HG03095 (cell line): ENCODE measurements around the gene NUP210.

Source experiments
- ATAC-seq: cut with Tn5 transposase; IDR thresholded peaks from one replicate; pipeline ENCODE4 v1.9.1; 2021; ENCODE audit warnings: moderate library complexity; ENCODE audit not compliant: unreplicated experiment

Gene NUP210

DNA sequence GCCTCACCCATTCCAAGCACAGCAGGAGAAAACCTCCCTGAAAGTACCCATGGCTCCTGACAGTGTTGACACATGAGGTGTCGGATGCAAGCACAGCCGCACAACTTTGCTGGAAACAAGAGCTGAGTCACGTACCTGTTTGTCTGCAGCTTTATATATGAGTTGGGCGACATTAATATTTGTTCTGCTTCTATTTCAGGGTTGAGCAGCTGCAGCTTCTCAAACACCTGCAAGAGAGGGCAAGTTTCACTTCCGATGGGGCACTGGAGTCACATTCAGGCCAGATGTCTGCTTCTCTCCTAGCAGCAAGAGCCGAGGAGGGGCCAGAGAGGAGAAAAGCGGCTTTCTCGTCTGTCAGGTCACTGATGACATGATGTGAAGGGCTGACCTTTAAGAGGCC lies 88.0 kb downstream of the NUP210 start:
- peak; percentile 92 for ATAC-seq

DNA sequence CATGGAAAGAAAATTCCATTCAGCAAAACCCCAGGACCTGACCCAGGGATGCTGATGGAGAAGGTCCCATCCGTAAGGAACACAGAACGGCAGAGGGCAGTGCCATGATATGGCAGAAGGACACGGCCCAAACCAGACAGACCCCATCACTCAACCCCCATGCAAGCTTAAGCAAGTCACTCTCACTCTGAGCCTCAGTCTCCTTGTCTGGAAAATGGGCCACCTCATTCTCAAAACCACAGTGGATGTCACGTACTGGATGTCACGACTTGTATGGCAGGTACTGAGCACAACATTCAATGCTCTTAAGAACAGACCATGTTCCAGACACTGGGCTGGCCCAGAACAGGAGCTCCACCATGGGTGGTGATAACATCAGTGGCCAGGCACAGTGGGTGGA lies 90.4 kb downstream of the NUP210 start:
- no peak for ATAC-seq

DNA sequence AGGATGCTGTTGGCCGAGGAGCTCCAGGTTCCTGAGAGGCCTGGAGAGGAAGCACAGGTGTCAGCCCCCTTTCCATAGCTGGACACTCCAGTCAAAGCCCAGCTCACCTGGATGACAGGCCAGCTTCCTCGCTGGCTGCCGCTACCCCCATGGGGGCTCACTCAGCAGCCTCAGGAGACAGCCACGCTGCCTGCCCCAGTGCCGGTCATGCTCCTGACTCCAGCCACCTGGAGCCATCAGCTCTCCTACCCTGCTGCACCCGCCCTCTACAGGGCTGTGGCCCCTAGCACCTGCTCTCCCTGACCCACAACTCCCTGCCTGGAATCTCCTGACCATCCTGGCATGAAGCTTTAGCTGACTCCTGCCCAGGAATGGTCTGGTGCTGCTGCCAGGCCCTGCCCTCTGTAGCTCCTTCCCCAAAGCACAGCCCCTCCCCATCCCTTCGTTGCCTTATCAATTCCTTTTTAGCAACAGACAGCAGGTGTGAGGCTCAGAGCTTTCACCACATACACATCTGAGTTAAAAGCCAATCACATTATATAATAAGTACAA lies 94.2 kb downstream of the NUP210 start:
- no peak for ATAC-seq

DNA sequence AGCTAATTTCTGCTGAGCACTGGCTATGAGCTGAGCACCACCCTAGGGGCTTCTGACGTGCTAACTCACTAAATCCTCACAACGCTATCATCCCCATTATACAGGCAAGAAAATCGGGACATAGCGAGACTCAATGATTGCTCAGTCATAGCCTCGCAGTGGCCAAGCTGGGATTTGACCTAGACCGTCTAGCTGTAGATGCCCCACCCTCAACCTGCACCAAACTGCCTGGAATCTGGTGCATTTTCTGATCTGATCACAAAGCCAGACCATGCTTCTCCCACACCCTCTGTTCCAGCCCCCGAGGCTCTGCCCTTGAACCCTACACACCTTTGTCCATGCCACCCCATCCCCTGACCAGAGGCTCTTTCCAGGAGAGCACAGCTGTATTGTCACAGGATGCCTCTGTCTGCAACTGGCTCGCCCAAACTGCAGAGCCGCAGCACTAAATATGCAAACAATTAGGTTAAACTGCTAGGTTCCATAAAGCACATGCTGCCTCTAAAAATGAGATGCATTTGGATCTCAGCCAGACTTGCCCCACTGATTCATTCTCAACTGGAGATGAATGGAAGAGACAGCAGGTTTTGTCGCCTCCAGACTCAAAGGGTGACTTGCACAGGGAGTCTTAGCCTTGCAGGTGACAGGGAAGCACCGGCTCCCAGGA lies 95.2 kb downstream of the NUP210 start:
- no peak for ATAC-seq

DNA sequence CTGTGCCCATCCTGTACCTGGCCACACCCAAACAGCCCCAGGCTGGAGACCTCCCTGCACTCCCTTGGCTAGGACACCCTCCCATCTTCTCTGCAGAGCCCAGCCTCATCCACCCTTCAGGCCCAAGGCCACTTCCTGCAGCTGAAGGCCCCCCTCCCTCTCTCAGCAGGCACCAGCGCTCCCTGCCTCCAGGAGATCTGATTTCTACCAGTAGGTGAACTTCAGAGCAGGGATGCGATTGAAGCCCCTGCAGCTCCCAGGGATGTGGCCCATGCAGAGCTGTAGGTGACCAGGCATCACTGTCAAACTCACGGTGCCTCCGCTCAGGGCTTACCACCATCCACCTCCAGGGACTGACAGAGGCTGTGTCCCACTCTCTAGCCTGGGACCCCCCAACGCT lies 96.3 kb downstream of the NUP210 start:
- ATAC-seq: no peak

DNA sequence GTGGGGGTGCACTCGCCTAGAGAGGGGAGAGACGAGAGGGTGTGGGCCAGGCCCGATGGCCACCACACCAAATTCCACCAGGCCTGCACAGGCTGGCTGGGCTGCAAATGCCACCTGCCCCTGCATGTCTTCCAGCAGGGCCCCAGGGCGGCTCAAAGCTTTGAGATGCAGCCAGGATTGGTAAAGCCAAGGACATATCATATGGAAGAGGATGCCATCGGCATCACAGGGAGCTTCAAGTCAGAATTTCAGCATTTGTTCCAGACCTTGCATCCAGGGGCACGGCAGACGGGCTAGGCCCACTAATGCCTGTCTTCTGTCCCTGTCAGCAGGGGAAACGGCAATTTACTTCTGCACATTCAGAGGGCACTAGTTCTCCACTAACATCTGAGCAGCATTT lies 97.8 kb downstream of the NUP210 start:
- no peak for ATAC-seq

DNA sequence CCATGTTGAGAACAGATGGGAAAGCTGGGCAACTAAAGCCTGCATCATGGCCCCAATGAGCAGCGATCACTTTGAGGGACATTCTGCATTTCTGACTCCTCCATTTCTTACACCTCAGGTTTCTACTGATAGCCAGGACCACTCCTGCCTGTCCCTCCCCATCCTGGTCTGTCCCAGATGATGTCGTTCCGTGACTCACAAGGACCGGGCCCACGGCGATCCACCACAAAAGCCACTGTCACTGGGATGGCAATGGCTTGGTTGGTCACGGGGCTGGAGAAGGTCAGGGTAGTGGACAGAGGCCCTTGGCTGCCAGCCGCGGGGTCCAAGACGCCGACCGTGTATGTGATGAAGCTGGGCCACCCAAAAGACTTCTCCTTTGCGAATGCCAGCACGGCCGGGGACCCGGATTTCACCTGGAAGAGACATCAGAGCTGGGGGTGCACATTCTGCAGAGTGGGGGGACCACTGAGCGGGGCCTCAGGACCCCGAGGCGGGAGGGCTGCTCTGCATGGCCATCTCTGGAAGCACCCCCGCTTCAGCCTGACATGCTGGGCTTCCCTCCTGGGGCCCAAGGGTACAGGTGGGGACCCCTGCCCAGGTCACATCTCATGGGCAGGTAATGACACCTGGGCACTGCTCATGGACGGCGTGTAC lies 100.4 kb downstream of the NUP210 start:
- ATAC-seq: no peak

DNA sequence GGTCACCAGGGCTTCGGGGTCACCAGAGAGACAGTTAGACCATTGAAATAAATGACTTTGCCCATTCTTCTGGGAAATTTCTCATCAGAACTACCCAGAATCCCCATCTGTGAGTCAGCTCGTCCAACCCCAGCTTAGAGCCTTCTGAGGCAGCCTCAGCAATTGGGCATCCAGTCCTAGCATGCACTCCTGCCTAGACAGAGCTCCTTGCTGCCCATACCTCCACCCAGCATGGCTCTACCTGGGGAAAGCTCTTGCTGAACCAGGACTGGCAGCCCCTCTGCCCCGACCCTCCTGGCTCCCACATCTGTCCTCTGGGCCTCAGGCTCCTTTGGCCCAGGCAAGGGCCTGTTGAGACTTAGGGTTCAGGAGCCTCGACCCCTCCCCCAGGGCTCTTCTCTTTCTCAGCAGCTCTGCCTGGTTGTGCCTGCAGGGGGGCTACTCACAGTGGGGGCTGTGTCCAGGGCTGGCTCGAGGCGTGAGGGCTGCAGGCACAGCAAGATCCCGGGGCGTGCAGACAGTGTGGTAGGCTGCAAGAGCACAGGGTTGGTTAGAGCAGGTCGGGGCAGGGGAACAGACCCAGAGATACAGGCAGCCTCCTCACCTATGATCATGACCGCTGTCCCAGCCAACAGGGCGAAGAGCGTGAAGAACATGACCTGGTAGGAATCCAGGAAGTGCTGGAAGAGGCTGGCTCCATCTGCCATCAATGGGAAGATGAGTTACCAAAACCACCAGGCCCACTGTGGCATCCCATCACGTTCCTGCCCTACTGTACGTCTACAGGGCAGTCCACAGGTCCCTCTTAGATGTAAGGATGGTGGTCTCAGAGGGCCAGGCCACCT lies 101.3 kb downstream of the NUP210 start:
- no peak for ATAC-seq

DNA sequence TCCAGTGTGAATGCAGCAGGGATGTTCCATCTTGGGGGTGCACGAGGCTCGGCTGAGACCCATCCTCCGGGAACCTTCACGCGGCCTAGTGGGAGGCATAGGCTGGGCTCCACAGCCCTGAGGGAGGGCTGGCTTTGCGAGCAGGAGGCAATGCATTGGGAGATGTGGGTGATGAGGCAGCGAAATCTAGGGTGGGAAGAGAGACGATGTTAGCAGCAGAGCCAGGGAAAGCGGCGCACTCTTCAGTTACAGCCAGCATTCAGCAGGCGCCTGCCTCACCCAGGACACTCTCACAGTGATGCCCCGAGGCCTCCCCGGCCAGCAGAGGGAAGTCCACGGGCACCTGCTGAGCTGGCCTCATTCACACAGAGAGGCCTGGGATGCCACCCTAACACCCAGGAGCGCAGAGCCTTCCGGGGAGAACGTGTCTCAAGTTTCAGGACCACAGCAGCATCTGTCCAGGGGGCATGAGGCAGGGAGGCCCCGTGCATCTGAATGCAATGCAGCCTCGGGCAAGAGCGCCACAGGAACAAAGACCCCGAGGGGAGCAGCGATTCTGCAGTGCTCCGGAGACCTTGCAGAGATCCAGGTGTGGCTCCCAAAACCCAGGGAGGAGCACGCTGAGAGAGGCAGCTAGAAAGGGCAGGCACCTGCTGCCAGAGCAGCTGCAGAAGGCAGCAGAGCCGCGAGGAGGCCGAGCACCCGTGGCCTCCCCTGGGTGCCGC lies 102.4 kb downstream of the NUP210 start:
- ATAC-seq: no peak

DNA sequence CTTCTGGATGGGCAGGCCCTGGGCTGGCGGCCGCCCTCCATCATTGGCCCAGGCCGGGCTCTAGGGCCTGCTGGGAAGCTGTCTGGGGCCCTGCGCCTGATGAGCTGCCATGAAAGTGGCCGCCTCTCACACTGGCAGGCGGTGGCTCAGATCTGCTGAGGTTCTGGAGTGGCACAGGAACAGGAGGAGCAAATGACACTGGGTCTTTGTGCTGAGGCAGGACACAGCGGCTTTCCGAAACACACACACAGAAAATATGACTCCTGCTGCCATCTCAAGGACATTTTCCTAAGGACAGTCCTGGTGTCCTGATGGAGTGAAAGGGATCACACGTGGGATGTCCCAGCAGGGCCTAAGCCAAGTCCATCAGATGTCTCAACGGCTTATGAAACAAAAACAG lies 103.5 kb downstream of the NUP210 start:
- ATAC-seq: no peak

DNA sequence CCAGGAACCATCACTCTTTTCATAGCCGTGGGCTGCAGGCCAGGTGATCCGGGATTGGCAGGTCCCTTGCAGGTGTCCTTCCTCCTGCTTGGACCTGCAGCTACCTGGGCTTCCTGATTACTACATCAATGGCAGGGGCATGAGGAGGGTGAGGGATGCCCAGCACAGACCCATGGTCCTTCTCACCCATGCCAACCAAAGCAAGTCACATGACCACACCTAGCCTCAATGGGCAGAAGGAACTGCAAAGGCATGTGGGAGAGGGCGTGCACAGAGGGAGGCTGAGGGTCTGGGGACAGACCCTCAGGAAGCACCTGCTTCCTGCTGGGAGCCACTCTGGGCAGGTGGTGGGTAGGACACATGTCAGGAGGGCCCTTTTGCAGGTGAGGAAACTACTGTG lies 105.2 kb downstream of the NUP210 start:
- no peak for ATAC-seq

DNA sequence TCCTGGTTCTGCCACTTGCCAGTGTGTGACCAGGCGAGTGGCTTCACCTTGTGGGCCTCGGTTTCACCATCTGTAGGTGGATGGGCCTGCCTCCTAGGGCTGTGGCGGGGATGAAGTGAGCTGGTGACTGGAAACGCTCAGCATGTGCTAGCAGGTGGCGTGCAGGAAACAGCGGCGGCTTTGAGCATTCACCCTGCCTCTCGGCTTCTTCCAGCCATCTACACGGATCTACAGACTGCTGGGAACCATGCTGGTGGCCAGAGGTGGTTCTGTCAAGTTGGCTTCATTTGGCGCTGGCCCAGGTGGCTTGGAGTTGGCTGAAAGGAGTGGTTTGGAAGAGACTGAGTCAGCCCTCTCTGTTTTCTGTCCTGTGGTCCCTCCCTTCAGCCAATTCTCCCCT lies 106.3 kb downstream of the NUP210 start:
- ATAC-seq: no peak

DNA sequence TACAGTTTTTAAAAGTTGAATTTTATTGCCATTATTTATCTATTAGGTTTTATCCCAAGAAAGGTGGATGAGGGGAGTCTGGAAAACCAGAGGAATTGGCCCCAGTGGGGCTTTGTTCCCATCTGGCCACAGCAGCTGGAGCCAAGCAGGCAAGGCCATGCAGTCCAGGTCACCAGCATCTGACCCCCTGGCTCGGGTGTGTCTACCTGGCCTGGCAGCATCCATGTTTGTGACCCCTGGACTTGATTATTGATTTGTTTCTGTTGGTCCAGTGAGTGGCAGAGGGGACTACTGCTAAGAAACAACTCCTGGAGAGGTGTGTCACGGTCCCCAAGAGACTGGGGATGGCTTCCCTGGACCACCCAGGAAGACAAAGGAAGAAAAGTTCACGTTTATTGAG lies 111.1 kb downstream of the NUP210 start:
- no peak for ATAC-seq

DNA sequence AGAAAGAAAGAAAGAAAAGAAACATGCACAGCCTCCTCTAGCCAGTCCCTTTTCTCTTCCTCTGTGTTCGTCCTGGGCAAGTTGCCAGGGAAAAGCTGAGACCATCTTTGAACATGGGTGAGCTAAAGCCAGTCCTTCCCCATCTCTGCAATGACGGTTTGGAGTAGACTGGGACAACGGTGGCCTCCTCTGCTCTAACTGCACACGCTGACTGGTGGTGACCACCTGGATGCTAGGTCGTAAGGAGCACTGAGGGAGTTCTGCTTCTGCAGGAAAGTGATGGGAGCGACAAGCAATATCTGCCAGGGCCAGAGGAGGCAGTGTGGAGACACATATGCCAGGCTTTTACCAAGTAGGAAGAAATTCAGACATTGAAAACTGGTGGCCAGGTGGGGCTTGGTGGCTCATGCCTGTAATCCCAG lies 111.7 kb downstream of the NUP210 start:
- ATAC-seq: no peak

DNA sequence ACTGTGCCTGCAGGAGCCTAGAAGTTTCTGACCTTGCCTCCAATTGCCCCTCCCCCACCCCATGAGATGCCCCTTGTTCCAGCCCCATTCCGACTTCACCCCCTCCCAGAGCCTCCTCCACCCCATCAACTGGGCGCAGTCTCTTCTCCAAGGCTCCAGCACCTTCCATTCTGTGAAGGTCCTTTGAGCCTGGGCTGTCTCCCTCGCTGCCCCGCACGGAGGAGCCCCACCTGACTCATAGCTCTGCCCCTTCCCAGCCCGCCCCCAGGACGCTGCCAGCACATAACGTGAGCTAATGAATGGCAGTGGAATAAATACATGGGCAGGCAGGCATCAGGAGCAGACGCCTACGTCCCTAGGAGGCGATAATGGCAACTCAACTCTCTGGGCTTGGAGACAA lies 113.1 kb downstream of the NUP210 start:
- no peak for ATAC-seq

DNA sequence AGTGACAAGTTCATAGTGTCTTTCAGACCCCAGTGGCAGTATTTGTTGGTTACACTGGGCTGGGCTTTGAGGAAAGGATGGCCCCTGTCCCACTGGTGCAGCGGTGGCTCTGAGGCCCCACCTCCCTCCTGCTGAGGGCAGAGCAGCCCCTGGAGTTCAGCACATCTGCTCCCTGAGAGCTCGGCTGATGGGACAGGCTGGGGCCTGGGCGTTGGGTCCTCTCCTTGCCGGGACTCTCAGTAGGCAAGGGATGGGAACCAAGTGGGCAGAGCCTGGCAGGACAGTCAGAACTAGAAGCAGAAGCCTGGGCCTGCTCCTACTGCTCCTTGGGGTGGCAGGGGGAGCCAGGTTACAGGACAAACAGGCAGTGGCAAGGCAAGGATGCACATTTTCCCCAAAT lies 114.5 kb downstream of the NUP210 start:
- no peak for ATAC-seq

DNA sequence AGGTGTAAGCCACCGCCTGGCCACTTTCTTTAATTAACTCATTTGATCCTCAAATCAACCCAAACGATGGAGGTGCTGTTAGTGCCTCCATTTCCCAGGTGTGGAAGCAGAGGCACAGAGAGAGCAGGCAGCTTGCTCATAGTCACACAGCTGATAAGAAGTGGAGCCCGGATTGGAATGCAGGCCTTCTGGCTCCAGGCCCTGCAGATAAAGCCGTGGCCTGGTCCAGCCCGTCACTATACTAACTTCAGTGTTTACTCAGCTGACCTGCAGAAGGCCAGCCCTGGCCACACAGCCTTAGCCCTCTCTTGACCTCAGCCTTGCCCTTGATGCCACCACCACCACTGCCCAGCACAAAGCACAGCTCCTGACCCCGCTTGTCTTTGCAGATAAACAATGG lies 116.7 kb downstream of the NUP210 start:
- ATAC-seq: no peak

DNA sequence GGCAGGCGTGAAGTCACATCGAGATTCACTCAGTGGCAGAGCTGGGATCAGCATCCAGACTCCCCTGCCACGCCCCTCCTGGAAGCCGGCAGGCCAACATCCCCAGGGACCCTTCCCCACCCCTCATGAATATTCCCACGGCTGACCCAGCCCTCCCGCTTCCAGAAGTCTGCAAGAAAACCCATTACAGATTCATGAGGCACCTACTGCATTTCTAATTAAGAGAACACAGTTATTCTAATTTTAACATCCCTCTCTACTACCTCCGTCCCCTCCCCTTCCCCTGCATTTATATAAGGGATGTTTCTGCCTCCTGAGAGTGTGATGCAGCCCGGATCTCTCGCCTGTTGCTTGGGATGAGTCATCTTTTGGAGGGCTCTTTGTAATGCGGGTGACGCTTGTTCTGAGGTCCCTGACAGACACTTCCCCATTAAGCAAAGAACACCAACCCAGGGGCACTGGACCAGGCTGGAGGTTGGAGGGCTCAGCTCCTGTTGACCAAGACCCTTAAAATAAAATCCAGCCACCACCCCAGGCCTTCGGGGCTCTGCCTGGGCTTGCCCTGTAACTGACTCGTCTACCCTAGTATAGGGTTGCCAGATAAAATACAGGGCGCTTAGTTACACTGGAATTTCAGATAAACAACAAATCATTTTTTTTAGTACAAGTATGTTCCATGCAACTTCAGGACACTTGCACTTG lies 118.7 kb downstream of the NUP210 start:
- no peak for ATAC-seq

DNA sequence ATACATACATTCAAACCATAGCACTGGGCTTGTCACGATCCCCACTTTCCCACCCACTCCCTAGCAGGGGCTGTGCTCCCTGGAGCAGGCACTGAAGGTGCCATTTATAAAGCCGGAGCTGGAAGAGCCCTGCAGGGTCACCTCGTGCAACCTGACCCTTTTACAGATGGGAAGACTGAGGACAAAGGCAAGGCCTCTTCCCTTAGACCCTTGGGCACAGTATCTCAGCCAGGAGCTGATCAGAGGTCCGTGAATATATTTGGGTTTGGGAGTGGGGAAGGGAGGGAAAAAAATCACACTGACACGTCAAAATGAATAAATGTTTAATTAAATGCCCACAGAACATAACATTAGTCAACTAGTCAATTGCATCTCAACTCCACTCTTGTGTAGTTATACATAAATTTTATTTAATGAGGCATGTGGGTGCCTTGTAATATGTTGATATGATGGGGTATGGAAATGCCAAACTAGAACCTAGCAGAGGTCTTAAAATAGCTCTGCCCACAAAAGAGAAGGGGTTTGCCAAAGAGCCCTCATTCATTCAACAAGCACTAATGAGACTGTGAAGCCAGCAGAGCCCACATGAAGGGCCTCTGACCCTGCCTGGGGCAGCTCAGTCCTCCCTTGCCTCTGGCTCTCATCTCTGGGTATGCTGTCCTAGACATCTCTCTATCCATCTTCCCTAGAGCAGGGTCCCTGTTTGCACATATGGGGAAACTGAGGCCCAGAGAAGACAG lies 119.4 kb downstream of the NUP210 start:
- no peak for ATAC-seq
